ENCODE results near the gene GAL3ST3.

The GAL3ST3 gene

DNA sequence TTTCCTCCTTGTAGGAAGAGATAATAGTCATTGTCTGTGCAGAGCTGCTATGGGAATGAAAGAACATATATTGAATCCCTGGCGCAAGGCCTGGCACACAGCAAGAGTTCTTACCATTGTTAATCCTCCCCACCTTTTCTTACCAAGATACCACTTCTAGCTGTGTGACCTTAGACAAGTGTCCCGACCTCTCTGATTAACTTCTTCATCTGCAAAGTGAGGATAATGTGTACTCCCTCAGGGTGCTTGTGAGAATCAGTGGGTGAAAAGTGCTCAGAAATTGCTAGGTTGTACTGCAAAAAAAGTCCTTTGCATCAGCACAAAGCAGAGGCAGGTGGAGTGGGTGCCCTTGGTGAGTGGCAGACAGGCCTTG, 40.9 kb downstream of the GAL3ST3 start:
- TF ChIP-seq, protein P1, sequence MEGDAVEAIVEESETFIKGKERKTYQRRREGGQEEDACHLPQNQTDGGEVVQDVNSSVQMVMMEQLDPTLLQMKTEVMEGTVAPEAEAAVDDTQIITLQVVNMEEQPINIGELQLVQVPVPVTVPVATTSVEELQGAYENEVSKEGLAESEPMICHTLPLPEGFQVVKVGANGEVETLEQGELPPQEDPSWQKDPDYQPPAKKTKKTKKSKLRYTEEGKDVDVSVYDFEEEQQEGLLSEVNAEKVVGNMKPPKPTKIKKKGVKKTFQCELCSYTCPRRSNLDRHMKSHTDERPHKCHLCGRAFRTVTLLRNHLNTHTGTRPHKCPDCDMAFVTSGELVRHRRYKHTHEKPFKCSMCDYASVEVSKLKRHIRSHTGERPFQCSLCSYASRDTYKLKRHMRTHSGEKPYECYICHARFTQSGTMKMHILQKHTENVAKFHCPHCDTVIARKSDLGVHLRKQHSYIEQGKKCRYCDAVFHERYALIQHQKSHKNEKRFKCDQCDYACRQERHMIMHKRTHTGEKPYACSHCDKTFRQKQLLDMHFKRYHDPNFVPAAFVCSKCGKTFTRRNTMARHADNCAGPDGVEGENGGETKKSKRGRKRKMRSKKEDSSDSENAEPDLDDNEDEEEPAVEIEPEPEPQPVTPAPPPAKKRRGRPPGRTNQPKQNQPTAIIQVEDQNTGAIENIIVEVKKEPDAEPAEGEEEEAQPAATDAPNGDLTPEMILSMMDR (conservative IDR thresholded peaks at IDR 0.05; ENCODE audit: low read depth, low read length), result no peak
- H3K4me3 ChIP-seq (ENCODE audit: low read depth, low read length), result no peak overlapping the region
- DNase-seq (ENCODE audit: low read depth), result no peak

DNA sequence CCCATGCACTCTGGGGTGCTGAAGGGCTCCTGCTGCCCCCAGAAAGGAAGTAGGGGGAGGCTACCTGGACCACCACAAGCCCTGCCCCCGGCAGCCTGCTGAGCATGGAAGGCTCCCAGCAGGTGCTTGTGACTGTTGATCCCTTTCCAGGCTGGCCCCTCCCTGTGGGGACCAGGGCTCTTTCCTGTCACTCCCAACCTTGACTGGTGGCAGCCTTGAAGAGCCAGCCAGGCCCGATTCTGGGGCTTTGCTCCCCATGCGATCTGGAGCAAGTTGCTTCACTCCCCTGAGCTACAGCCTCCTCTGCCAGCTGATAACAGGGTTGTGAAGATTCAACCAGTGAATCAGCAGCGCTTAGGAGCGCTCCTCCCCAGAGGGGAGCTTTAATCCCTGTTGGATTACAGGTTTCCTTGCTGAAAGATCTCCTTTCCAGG, 41.7 kb downstream of the GAL3ST3 start:
- H3K4me3 ChIP-seq (ENCODE audit: low read depth, low read length), result no peak overlapping the region
- TF ChIP-seq, protein P1 (conservative IDR thresholded peaks at IDR 0.05; ENCODE audit: low read depth, low read length), result no peak
- no peak for DNase-seq (ENCODE audit: low read depth)

DNA sequence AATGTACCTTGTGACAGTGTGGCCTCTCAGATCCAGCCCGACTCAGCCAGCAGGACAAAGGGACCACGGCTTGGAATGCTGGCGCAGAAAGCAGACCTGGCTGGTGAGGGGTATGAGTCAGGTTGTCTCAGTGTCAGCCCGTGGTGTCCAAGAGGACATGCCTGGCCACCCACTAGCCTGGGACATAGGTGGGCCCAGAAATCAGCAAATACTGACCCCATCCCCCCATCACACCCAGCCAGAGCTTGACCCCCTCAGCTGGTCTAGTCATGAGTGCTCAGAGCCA, 42.1 kb downstream of the GAL3ST3 start:
- TF ChIP-seq, protein P1 (conservative IDR thresholded peaks at IDR 0.05; ENCODE audit: low read depth, low read length), result no peak
- no peak overlapping the region for H3K4me3 ChIP-seq (ENCODE audit: low read depth, low read length)
- no peak for DNase-seq (ENCODE audit: low read depth)

DNA sequence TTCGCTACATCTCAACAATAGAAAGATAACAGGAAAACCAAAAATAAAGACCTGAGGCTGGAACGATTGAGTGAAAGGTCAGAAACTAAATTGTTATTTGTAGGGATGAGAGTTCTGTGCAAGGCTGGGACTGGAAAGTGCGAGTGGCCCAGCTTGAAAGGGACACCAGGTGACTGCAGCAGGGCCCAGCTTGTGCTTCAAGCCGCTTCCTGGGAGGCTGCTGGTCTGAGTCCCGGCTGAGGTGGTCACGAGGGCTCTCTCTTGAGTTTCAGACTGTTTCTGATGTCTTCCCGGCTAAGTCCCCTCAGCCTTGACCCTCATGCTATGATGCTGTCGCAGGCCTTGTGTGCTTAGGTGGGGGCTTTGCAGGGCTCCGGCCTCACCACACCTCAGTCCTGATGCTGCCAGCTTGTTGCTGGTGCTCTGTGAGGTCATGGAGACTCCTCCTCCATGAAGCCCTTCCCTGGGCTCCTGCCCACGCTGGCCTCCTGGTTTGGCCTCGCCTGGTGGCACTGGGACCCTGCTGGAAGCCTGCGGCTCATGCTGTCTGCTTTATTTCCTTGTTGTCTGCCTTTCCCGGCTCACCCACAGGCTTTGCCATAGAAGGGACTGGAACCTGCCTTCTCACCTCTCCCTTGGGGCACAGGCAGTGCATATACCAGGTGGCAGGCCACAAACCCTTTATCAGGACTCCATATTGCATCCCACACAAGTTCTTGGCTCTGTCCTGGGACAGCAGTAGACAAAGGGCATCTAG, 42.6 kb downstream of the GAL3ST3 start:
- no peak for DNase-seq (ENCODE audit: low read depth)
- no peak overlapping the region for H3K4me3 ChIP-seq (ENCODE audit: low read depth, low read length)
- TF ChIP-seq, protein P1 (conservative IDR thresholded peaks at IDR 0.05; ENCODE audit: low read depth, low read length), result no peak

DNA sequence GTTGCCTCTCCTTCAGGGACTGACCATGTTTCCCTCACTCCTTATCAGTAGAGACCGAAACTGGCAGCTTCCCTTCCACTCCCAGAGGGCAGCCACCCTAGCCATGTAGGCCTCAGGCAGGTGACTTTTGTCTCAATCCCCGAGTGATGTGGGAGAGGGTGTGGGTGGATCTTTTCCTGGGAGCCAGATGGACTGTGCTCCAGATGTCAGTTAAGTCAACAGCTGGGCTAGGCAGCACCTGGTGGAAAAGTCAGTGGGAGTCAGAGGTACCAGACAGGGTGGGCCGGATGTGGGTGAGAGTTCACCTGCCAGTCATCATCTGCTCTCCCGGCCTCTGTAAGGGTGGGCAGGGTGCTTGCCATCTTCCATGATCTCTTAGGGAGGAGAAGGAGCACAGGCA, 44.8 kb downstream of the GAL3ST3 start:
- TF ChIP-seq, protein P1 (conservative IDR thresholded peaks at IDR 0.05; ENCODE audit: low read depth, low read length), result no peak
- no peak overlapping the region for H3K4me3 ChIP-seq (ENCODE audit: low read depth, low read length)
- no peak for DNase-seq (ENCODE audit: low read depth)

DNA sequence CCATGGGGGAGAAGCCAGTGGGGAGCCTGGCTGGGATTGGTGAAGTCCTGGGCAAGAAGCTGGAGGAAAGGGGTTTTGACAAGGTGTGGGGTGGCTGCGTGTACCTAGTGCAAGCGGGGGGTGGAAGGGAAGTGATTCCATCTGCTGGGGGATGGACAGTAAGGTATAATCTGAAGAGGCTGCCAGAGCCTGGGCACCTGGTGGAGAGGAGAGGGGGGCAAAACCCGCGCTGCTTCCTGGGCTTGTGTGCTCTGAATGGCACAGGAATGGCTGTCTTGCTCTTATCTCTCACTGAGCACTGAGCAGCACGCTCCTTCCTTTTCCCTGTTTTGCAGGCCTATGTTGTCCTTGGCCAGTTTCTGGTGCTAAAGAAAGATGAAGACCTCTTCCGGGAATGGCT, 45.7 kb downstream of the GAL3ST3 start:
- DNase-seq (ENCODE audit: low read depth), result no peak
- TF ChIP-seq, protein P1 (conservative IDR thresholded peaks at IDR 0.05; ENCODE audit: low read depth, low read length), result no peak
- peak overlapping the region; percentile 97 for H3K4me3 ChIP-seq (ENCODE audit: low read depth, low read length)

DNA sequence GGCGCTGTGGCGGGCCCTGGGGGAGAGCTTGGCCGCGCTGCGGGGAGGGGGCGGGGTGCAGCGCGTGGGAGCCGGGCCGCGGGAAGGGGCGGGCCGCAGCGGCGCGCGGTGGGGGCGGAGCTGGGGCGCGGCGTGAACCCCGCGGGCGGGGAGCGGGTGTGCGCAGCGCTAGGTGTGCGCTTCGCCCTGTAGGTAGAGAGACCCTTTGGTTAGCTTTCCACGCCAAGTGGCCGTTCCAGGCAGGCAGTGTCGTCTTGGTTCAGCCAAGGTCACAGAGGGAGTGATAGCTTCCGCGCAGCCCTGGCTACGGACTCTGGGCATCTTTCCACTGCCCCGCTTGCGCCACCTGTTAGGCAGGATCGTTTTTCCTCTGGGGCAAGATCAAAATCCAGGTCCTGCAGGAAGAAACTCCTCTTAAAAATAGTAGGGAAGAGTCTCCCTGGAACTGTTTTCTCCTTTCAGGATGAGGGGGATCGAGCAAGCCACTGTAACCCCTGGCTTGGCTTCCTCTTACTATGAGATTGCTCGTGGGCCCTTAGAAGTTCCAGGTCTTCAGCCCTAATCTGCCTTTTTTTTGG, 46.2 kb downstream of the GAL3ST3 start:
- DNase-seq (ENCODE audit: low read depth), result peak; percentile 44
- TF ChIP-seq, protein P1 (conservative IDR thresholded peaks at IDR 0.05; ENCODE audit: low read depth, low read length), result peak; percentile 31
- peak overlapping the region; percentile 97 for H3K4me3 ChIP-seq (ENCODE audit: low read depth, low read length)
